Hepatocyte (in vitro differentiated cells): Measurements from ENCODE around the gene ADGRD1. TPM values are rescaled to one million over a fixed set of nuclear protein-coding genes. Genes with fewer than 3 reads are reported as not detected.
"Not testable (repeated sequence)": the region's sequence is repeated elsewhere in the genome, so short reads cannot be mapped to it uniquely, and the experiment has no call there.

Experiments used
- DNase-seq: peaks from one replicate; pipeline ENCODE4 v3.0.0-alpha.2; 2016; ENCODE audit warnings: low spot score
- H2AFZ ChIP-seq: fragments of 200-600 bp; sonication (generic); 2 replicates; pipeline ENCODE4 v1.6.0; 2016; ENCODE audit warnings: antibody characterized with exemption, mild to moderate bottlenecking
- H3K27ac ChIP-seq: fragments of 200-600 bp; sonication (generic); 2 replicates; pipeline ENCODE4 v1.5.1; 2016; ENCODE audit warnings: mild to moderate bottlenecking
- H3K27me3 ChIP-seq: fragments of 200-600 bp; sonication (generic); 2 replicates; pipeline ENCODE4 v1.6.1; 2016
- H3K36me3 ChIP-seq: fragments of 200-600 bp; sonication (generic); replicated peaks from 2 replicates; pipeline ENCODE4 v1.5.1; 2016; ENCODE audit warnings: low read depth; ENCODE audit not compliant: insufficient read depth
- H3K4me1 ChIP-seq: fragments of 200-600 bp; sonication (generic); 2 replicates; pipeline ENCODE4 v1.5.1; 2016; ENCODE audit warnings: mild to moderate bottlenecking, moderate library complexity; ENCODE audit not compliant: insufficient read depth
- H3K4me2 ChIP-seq: fragments of 200-600 bp; sonication (generic); 2 replicates; pipeline ENCODE4 v1.6.0; 2016
- H3K4me3 ChIP-seq: fragments of 200-600 bp; sonication (generic); 2 replicates; pipeline ENCODE4 v1.5.1; 2016; ENCODE audit warnings: mild to moderate bottlenecking
- H3K79me2 ChIP-seq: fragments of 200-600 bp; sonication (generic); 2 replicates; pipeline ENCODE4 v1.6.0; 2017; ENCODE audit warnings: mild to moderate bottlenecking
- H3K9me2 ChIP-seq: fragments of 200-600 bp; sonication (generic); replicated peaks from 2 replicates; pipeline ENCODE4 v1.6.0; 2017; ENCODE audit warnings: mild to moderate bottlenecking; ENCODE audit not compliant: insufficient read depth
- H3K9me3 ChIP-seq: fragments of 200-600 bp; sonication (generic); 2 replicates; pipeline ENCODE4 v1.5.1; 2016; ENCODE audit warnings: low read depth, mild to moderate bottlenecking
- H4K20me1 ChIP-seq: fragments of 200-600 bp; sonication (generic); 2 replicates; pipeline ENCODE4 v1.6.0; 2016; ENCODE audit warnings: mild to moderate bottlenecking; ENCODE audit not compliant: insufficient read depth, poor library complexity, severe bottlenecking
- CTCF ChIP-seq: fragments of 200-600 bp; sonication (generic); IDR thresholded peaks from 2 replicates; pipeline ENCODE4 v1.5.1; 2016; ENCODE audit warnings: antibody characterized with exemption, mild to moderate bottlenecking; ENCODE audit not compliant: poor library complexity
- EZH2 ChIP-seq: fragments of 200-600 bp; sonication (generic); IDR thresholded peaks from 2 replicates; pipeline ENCODE4 v1.6.1; 2016; ENCODE audit warnings: antibody characterized with exemption, mild to moderate bottlenecking, borderline replicate concordance
- EZH2phosphoT487 ChIP-seq: fragments of 200-600 bp; sonication (generic); IDR thresholded peaks from one replicate; pipeline ENCODE4 v1.6.1; 2018; ENCODE audit warnings: antibody characterized with exemption, mild to moderate bottlenecking, low read depth, moderate library complexity; ENCODE audit not compliant: unreplicated experiment, severe bottlenecking
- WGBS: methylation state at CpG from one replicate; pipeline ENCODE4 v1.1.6; 2016; ENCODE audit warnings: low lambda C conversion rate; ENCODE audit errors: missing lambda C conversion rate; 5-methylcytosine and 5-hydroxymethylcytosine counted together
- polyA plus RNA-seq: library from polyadenylated mRNA; unstranded; fragments of >200 nt; fragmentation: Nextera tagmentation; extraction: Ambion mirVana; gene quantifications from 2 replicates; pipeline ENCODE4 v1.2.1, GENCODE V29; 2016
- total RNA-seq: library from RNA; depleted of rRNA; stranded (reverse); fragments of >200 nt; gene quantifications from 2 replicates; pipeline ENCODE4 v1.2.3, GENCODE V29; 2014

The ADGRD1 gene
- total and polyA plus RNA-seq, 2 experiments from 2014 or later = 18.1 to 18.5 TPM

DNA sequence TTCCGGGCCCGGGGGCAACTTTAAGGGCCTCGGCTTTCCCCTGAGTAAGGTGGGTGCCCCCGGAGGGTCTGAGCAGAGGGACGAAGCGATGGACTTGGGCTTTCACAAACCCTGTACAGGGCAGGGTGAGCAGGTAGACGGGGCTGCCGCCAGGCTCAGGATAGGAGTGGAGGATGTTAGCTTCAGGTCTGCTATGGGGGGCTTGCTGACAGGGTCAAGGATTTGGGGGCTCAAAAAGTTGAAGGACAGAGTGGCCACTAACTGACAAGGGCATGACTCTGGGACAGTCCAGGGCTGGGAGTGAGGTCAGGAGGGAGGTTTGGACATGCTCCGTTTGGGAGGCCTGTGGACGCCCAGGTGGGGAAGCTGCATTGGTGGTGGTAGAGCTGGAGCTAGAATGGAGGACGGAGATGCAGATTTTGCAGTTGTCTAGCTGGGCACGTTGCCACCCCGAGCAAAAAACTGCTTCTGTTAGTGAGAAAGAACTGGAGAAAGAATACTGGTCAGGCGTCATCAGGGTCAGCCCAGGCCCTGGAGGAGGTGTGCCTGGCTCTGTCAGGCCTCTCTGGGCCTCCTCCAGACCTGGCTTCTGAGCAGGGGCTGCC, 113.3 kb downstream of the ADGRD1 start:
- WGBS = 96% methylated on average over 12 of the region's 14 CpGs
- no peak for DNase-seq
- no peak overlapping the region for H2AFZ ChIP-seq
- H3K36me3 ChIP-seq = no peaks in the 10 kb centered on the region
- no peak overlapping the region for H3K27ac ChIP-seq
- TF ChIP-seq EZH2phosphoT487 = no peak
- no peak for TF ChIP-seq CTCF
- no peak for TF ChIP-seq EZH2
- H3K79me2 ChIP-seq = no peaks in the 10 kb centered on the region
- H3K4me3 ChIP-seq = no peak overlapping the region
- H3K9me2 ChIP-seq = no peaks in the 10 kb centered on the region
- H3K4me2 ChIP-seq = no peak overlapping the region
- no peaks in the 10 kb centered on the region for H4K20me1 ChIP-seq
- no peaks in the 10 kb centered on the region for H3K9me3 ChIP-seq
- peaks cover 6% of the 10 kb centered on the region for H3K27me3 ChIP-seq
- no peaks in the 10 kb centered on the region for H3K4me1 ChIP-seq

DNA sequence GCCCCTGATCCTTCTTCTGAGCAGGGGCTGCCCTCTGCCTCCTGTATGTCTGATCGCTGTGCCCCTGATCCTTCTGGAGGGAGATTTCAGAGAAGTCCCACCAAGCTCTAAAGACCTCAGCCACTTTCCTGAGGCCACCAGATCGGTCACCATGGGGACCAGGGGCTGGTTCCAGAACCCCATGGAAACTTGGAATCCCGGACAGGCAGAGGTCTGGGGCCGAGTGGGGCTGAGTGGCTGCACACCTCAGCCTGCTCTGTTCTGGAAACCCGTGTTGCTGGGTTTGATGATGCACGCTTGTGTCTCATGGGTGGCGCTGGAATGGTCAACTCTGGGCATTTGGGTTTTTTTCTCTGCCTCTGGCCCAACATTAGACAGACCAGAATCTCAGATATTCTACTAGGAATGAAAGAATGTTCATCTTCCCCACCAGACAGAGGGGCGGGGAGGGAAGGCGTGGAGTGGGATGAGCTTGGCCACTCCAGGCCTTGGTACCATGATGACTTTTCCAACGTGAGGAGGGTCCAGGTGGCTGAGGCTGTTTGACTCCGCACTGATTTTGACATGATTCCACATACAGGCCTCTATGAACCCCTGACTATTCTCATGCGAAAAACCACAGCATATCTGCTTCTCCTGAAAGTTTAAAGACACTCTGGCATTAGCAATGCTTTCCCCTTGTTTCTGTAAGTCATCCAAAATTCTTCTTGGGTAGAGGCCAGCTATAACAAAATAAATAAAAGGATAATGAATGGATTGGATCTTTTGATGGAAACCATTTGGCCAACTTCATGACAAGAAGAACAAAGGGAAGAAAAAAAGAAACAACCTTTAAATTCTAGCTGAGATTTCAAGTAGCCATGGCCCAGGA, 114.5 kb downstream of the ADGRD1 start:
- no peak overlapping the region for H3K4me3 ChIP-seq
- H2AFZ ChIP-seq = no peak overlapping the region
- 80% methylated on average over 12 of the region's 12 CpGs for WGBS
- no peaks in the 10 kb centered on the region for H3K4me1 ChIP-seq
- H3K4me2 ChIP-seq = no peak overlapping the region
- DNase-seq = no peak
- no peaks in the 10 kb centered on the region for H3K9me3 ChIP-seq
- H4K20me1 ChIP-seq = no peaks in the 10 kb centered on the region
- H3K27me3 ChIP-seq = peaks cover 6% of the 10 kb centered on the region
- H3K79me2 ChIP-seq = no peaks in the 10 kb centered on the region
- H3K9me2 ChIP-seq = no peaks in the 10 kb centered on the region
- no peaks in the 10 kb centered on the region for H3K36me3 ChIP-seq
- TF ChIP-seq EZH2 = no peak
- no peak for TF ChIP-seq CTCF
- no peak for TF ChIP-seq EZH2phosphoT487
- peak overlapping the region; percentile 52 for H3K27ac ChIP-seq

GRCh38 chr12:131068926-131069720, 115.4 kb downstream of the ADGRD1 start:
- H3K9me3 ChIP-seq, H4K20me1 ChIP-seq, H3K27me3 ChIP-seq, H3K79me2 ChIP-seq, H3K4me2 ChIP-seq, H3K4me3 ChIP-seq, H3K9me2 ChIP-seq, H3K4me1 ChIP-seq, H2AFZ ChIP-seq, DNase-seq, H3K36me3 ChIP-seq: not testable (repeated sequence)
- peak overlapping the region; percentile 52 for H3K27ac ChIP-seq
- 76% methylated on average over 17 of the region's 17 CpGs for WGBS

GRCh38 chr12:131070136-131070535, 116.4 kb downstream of the ADGRD1 start:
- not testable (repeated sequence) for H4K20me1 ChIP-seq, H3K4me1 ChIP-seq, H3K4me3 ChIP-seq, DNase-seq, H3K9me3 ChIP-seq, H3K9me2 ChIP-seq, H3K27me3 ChIP-seq, H3K79me2 ChIP-seq, H2AFZ ChIP-seq, H3K4me2 ChIP-seq, H3K36me3 ChIP-seq, H3K27ac ChIP-seq
- WGBS = 96% methylated on average over 21 of the region's 21 CpGs

- not testable (repeated sequence) for H3K36me3 ChIP-seq
- WGBS = 98% methylated on average over 4 of the region's 6 CpGs
These were observed 117.0 kb downstream of the ADGRD1 start for GRCh38 chr12:131070668-131071067.

DNA sequence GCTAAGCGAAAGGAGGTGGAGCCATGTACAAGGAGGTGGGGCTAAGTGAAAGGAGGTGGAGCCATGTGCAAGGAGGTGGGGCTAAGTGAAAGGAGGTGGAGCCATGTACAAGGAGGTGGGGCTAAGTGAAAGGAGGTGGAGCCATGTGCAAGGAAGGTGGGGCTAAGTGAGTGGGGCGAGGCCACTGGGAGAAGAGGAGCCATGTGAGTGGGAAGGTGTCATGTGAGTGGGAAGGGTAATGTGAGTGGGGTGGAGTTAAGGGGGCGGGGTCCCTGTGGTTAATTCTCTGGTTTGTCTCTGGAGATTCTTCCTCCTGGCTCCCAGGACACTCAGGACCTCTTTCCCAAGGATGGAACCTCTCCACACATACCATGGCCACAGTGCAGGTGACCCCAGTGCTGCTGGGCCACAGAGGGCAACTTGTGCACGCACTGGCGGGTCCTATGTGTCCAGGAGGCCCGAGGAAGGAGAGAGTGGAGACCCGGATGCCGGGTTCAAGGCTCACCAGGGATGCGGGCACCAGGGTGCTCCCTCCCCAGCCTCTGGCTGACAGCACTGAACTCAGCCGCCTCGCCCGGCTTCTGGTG, 117.6 kb downstream of the ADGRD1 start:
- not testable (repeated sequence) for H3K4me1 ChIP-seq, H3K27me3 ChIP-seq, H3K79me2 ChIP-seq, H3K9me3 ChIP-seq, H3K4me3 ChIP-seq, H2AFZ ChIP-seq, H3K4me2 ChIP-seq, H3K36me3 ChIP-seq, H3K9me2 ChIP-seq, H4K20me1 ChIP-seq, DNase-seq, H3K27ac ChIP-seq
- 99% methylated on average over 8 of the region's 12 CpGs for WGBS

More at GRCh38 chr12:131070668-131071067, 117.0 kb downstream of the ADGRD1 start:
- H3K9me2 ChIP-seq, H4K20me1 ChIP-seq, H3K4me2 ChIP-seq, H2AFZ ChIP-seq, H3K9me3 ChIP-seq, H3K4me3 ChIP-seq, H3K27me3 ChIP-seq, H3K27ac ChIP-seq, DNase-seq, H3K4me1 ChIP-seq, H3K79me2 ChIP-seq: not testable (repeated sequence)
